SK-N-SH (cell line): ENCODE results near the gene FOXN4. TPM values are rescaled to one million over a fixed set of nuclear protein-coding genes. Genes with fewer than 3 reads are reported as not detected.

Experiments used
- CTCF ChIA-PET: fragments of 300-600, 350-600 bp; formaldehyde crosslinking; extraction: SDS; loops from one replicate; lab custom pipeline; 2021; lab: Yijun Ruan, JAX
- POLR2A ChIA-PET: fragments of 350-600 bp; sonication (Branson Sonifier 250); formaldehyde crosslinking; extraction: SDS; loops from one replicate; lab custom pipeline; 2020; ENCODE audit warnings: antibody characterized with exemption, inconsistent platforms; lab: Yijun Ruan, JAX
- DNase-seq: peaks from one replicate; pipeline ENCODE4 v3.0.0; 2012
- H2AFZ ChIP-seq: fragments of 200-600 bp; sonication (generic); 2 replicates; pipeline ENCODE4 v1.8.1; 2016; ENCODE audit warnings: antibody characterized with exemption, mild to moderate bottlenecking, low read depth
- H3F3A ChIP-seq: fragments of 200-600 bp; sonication (generic); replicated peaks from 2 replicates; pipeline ENCODE3; 2016; ENCODE audit warnings: antibody characterized with exemption, mild to moderate bottlenecking; ENCODE audit not compliant: insufficient read depth
- H3K27ac ChIP-seq, 2 experiments: fragments of 200-500 bp in 1 of 2; fragments of 200-600 bp in 1 of 2; sonication (Bioruptor generic) in 1 of 2; sonication (generic), shearing (Covaris generic) in 1 of 2; 2 replicates each; pipeline versions ENCODE4 v1.5.1 to v1.6.1; 2014 to 2016; ENCODE audit warnings: low read depth in 2 of 2, inconsistent platforms in 1 of 2, low read length in 1 of 2, mild to moderate bottlenecking in 1 of 2, mixed read lengths in 1 of 2
- H3K27me3 ChIP-seq: fragments of 200-600 bp; sonication (generic), shearing (Covaris generic); 2 replicates; pipeline ENCODE4 v1.6.1; 2016; ENCODE audit warnings: mixed run types; ENCODE audit not compliant: insufficient read depth
- H3K36me3 ChIP-seq, 2 experiments: fragments of 200-500 bp in 1 of 2; fragments of 200-600 bp in 1 of 2; sonication (Bioruptor generic) in 1 of 2; sonication (generic) in 1 of 2; replicated peaks in 1 of 2; 2 replicates each; pipeline versions ENCODE3 to v1.5.1; 2014 to 2016; ENCODE audit warnings: low read length in 1 of 2, mild to moderate bottlenecking in 1 of 2; ENCODE audit not compliant: insufficient read depth in 2 of 2, control insufficient read depth in 1 of 2
- H3K4me1 ChIP-seq, 2 experiments: fragments of 200-500 bp in 1 of 2; fragments of 200-600 bp in 1 of 2; sonication (Bioruptor generic) in 1 of 2; sonication (generic), shearing (Covaris generic) in 1 of 2; 2 replicates each; pipeline versions ENCODE4 v1.5.1 to v1.6.1; 2014 to 2016; ENCODE audit warnings: low read depth in 1 of 2, low read length in 1 of 2, mixed run types in 1 of 2; ENCODE audit not compliant: insufficient read depth in 2 of 2, control insufficient read depth in 1 of 2
- H3K4me2 ChIP-seq: fragments of 200-600 bp; sonication (generic), shearing (Covaris generic); 2 replicates; pipeline ENCODE4 v1.6.1; 2017; ENCODE audit warnings: mixed run types
- H3K4me3 ChIP-seq, 2 experiments: fragments of 200-500 bp in 1 of 2; fragments of 200-600 bp in 1 of 2; sonication (Bioruptor generic) in 1 of 2; sonication (generic), shearing (Covaris generic) in 1 of 2; 2 replicates each; pipeline versions ENCODE4 v1.5.1 to v1.8.1; 2014 to 2016; ENCODE audit warnings: low read depth in 2 of 2, inconsistent platforms in 1 of 2, low read length in 1 of 2, mild to moderate bottlenecking in 1 of 2, mixed read lengths in 1 of 2, moderate library complexity in 1 of 2
- H3K79me2 ChIP-seq: fragments of 200-600 bp; sonication (generic); 2 replicates; pipeline ENCODE4 v1.8.1; 2017; ENCODE audit warnings: mild to moderate bottlenecking; ENCODE audit not compliant: insufficient read depth
- H3K9ac ChIP-seq: fragments of 200-600 bp; sonication (generic); 2 replicates; pipeline ENCODE4 v1.6.1; 2017; ENCODE audit warnings: mixed run types
- H3K9me2 ChIP-seq: fragments of 200-600 bp; sonication (generic); 2 replicates; pipeline ENCODE4 v1.6.1; 2017; ENCODE audit warnings: mixed run types
- H3K9me3 ChIP-seq: fragments of 200-600 bp; sonication (generic); 2 replicates; pipeline ENCODE4 v1.6.1; 2017; ENCODE audit warnings: mixed run types, mild to moderate bottlenecking, moderate library complexity
- H4K20me1 ChIP-seq: fragments of 200-600 bp; sonication (generic); 2 replicates; pipeline ENCODE4 v1.6.1; 2017; ENCODE audit warnings: mild to moderate bottlenecking, mixed run types; ENCODE audit not compliant: insufficient read depth
- ELF1 ChIP-seq: IDR thresholded peaks from 2 replicates; pipeline ENCODE4 v1.4.0; 2012
- EP300 ChIP-seq, 2 experiments: IDR thresholded peaks; 2 replicates each; pipeline versions ENCODE4 v1.4.0 to v1.6.1; 2012; ENCODE audit warnings: borderline replicate concordance in 1 of 2, low read depth in 1 of 2, low read length in 1 of 2
- FOXJ3 ChIP-seq: sonication (generic); formaldehyde crosslinking; IDR thresholded peaks from 2 replicates; pipeline ENCODE4 v1.5.1; 2020; ENCODE audit warnings: mild to moderate bottlenecking, missing genetic modification reagents
- GABPA ChIP-seq: IDR thresholded peaks from 2 replicates; pipeline ENCODE4 v1.4.0; 2012; ENCODE audit warnings: low read depth, mild to moderate bottlenecking
- JUND ChIP-seq: IDR thresholded peaks from 2 replicates; pipeline ENCODE4 v1.4.0; 2012
- NFIC ChIP-seq: IDR thresholded peaks from 2 replicates; pipeline ENCODE4 v1.4.0; 2012; ENCODE audit warnings: borderline replicate concordance
- POLR2AphosphoS5 ChIP-seq: IDR thresholded peaks from 2 replicates; pipeline ENCODE4 v1.6.1; 2012; ENCODE audit warnings: low read depth, low read length
- REST ChIP-seq: IDR thresholded peaks from 2 replicates; pipeline ENCODE4 v1.6.1; 2012; ENCODE audit warnings: mild to moderate bottlenecking, low read depth, low read length, moderate library complexity
- RFX5 ChIP-seq: IDR thresholded peaks from 2 replicates; pipeline ENCODE4 v1.6.1; 2012; ENCODE audit warnings: mild to moderate bottlenecking, improper control_type of control experiment, low read length
- SIN3A ChIP-seq: IDR thresholded peaks from 2 replicates; pipeline ENCODE4 v1.6.1; 2012; ENCODE audit warnings: low read depth, mild to moderate bottlenecking, low read length, moderate library complexity, borderline replicate concordance
- SMC3 ChIP-seq: IDR thresholded peaks from 2 replicates; pipeline ENCODE4 v1.6.1; 2012; ENCODE audit warnings: low read depth, low read length, improper control_type of control experiment
- TAF1 ChIP-seq: IDR thresholded peaks from 2 replicates; pipeline ENCODE4 v1.6.1; 2012; ENCODE audit warnings: low read depth, mild to moderate bottlenecking, low read length, moderate library complexity, borderline replicate concordance
- TCF12 ChIP-seq: IDR thresholded peaks from 2 replicates; pipeline ENCODE4 v1.4.0; 2012
- USF1 ChIP-seq: IDR thresholded peaks from 2 replicates; pipeline ENCODE4 v1.4.0; 2012; ENCODE audit warnings: low read depth, borderline replicate concordance
- WGBS: methylation state at CpG from one replicate; pipeline ENCODE4 v1.1.6; 2017; ENCODE audit warnings: low lambda C conversion rate; 5-methylcytosine and 5-hydroxymethylcytosine counted together
- polyA plus RNA-seq, 3 experiments: library from polyadenylated mRNA; depleted of rRNA; stranded (reverse); fragments of >200 nt; gene quantifications; 2 replicates each; pipeline ENCODE4 v1.2.3, GENCODE V29; 2012
- TF ChIP-seq, protein P1 (sequence below): fragments of 200-600 bp; sonication (generic); IDR thresholded peaks from 2 replicates; pipeline ENCODE4 v1.6.1; 2017; ENCODE audit warnings: antibody characterized with exemption, mild to moderate bottlenecking, moderate library complexity
- TF ChIP-seq, protein P2 (sequence below): IDR thresholded peaks from 2 replicates; pipeline ENCODE4; 2012
- TF ChIP-seq, protein P3 (sequence below): IDR thresholded peaks from 2 replicates; pipeline ENCODE4 v1.4.0; 2012; ENCODE audit warnings: low read depth

The FOXN4 gene
- polyA plus RNA-seq, 1 of the 3 experiments (the other 2 are of a cell fraction) = 0.10 TPM

GRCh38 chr12:109286652-109287051 lies 22.4 kb downstream of the FOXN4 start:
- POLR2A ChIA-PET = no interaction called here

GRCh38 chr12:109286252-109286651 lies 22.8 kb downstream of the FOXN4 start:
- no peak overlapping the region for H2AFZ ChIP-seq
- H3K36me3 ChIP-seq = no peaks in the 10 kb centered on the region
- H4K20me1 ChIP-seq = no peaks in the 10 kb centered on the region
- ChIA-PET CTCF (interaction anchor here (0.8 to 1.0 kb wide), 2 partner anchors 22 to 39 kb away, joined by 3 read pairs; no protein-coding TSS in a partner anchor), POLR2A (no interaction called here)
- H3K79me2 ChIP-seq = no peaks in the 10 kb centered on the region
- no peak for DNase-seq
- no peak overlapping the region for H3K4me2 ChIP-seq
- no peaks in the 10 kb centered on the region for H3F3A ChIP-seq
- H3K4me1 ChIP-seq = peaks cover 0 to 8% of the 10 kb centered on the region in 2 experiments; a peak in 1 of 4 replicates
- no peaks in the 10 kb centered on the region for H3K9me3 ChIP-seq
- H3K4me3 ChIP-seq = no peak overlapping the region
- TF ChIP-seq TAF1 (no peak), JUND (no peak), ELF1 (no peak), USF1 (no peak), REST (no peak), RFX5 (no peak), SMC3 (no peak), SIN3A (no peak), POLR2AphosphoS5 (no peak), GABPA (no peak), EP300 (IDR thresholded peaks at IDR 0.05; ENCODE audit: borderline replicate concordance in 1 of 2, low read depth in 1 of 2, low read length in 1 of 2) (no peak)
- TF ChIP-seq, protein P1, sequence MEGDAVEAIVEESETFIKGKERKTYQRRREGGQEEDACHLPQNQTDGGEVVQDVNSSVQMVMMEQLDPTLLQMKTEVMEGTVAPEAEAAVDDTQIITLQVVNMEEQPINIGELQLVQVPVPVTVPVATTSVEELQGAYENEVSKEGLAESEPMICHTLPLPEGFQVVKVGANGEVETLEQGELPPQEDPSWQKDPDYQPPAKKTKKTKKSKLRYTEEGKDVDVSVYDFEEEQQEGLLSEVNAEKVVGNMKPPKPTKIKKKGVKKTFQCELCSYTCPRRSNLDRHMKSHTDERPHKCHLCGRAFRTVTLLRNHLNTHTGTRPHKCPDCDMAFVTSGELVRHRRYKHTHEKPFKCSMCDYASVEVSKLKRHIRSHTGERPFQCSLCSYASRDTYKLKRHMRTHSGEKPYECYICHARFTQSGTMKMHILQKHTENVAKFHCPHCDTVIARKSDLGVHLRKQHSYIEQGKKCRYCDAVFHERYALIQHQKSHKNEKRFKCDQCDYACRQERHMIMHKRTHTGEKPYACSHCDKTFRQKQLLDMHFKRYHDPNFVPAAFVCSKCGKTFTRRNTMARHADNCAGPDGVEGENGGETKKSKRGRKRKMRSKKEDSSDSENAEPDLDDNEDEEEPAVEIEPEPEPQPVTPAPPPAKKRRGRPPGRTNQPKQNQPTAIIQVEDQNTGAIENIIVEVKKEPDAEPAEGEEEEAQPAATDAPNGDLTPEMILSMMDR = no peak
- TF ChIP-seq, protein P2, sequence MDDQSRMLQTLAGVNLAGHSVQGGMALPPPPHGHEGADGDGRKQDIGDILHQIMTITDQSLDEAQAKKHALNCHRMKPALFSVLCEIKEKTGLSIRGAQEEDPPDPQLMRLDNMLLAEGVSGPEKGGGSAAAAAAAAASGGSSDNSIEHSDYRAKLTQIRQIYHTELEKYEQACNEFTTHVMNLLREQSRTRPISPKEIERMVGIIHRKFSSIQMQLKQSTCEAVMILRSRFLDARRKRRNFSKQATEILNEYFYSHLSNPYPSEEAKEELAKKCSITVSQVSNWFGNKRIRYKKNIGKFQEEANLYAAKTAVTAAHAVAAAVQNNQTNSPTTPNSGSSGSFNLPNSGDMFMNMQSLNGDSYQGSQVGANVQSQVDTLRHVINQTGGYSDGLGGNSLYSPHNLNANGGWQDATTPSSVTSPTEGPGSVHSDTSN = no peak
- TF ChIP-seq, protein P3, sequence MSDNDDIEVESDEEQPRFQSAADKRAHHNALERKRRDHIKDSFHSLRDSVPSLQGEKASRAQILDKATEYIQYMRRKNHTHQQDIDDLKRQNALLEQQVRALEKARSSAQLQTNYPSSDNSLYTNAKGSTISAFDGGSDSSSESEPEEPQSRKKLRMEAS = no peak
- no peak overlapping the region for H3K27ac ChIP-seq
- H3K27me3 ChIP-seq = no peaks in the 10 kb centered on the region
- H3K9me2 ChIP-seq = no peaks in the 10 kb centered on the region
- H3K9ac ChIP-seq = no peak overlapping the region

More at GRCh38 chr12:109286652-109287051, 22.4 kb downstream of the FOXN4 start:
- no peaks in the 10 kb centered on the region for H3K36me3 ChIP-seq
- no peak overlapping the region for H3K9ac ChIP-seq
- DNase-seq = no peak
- H4K20me1 ChIP-seq = no peaks in the 10 kb centered on the region
- H3K9me3 ChIP-seq = no peaks in the 10 kb centered on the region
- no peaks in the 10 kb centered on the region for H3K27me3 ChIP-seq
- H2AFZ ChIP-seq = no peak overlapping the region
- no peak overlapping the region for H3K4me2 ChIP-seq
- peaks cover 0 to 12% of the 10 kb centered on the region in 2 experiments; a peak in 1 of 4 replicates for H3K4me1 ChIP-seq
- CTCF ChIA-PET = interaction anchor here (0.8 to 1.0 kb wide), 2 partner anchors 22 to 39 kb away, joined by 3 read pairs; no protein-coding TSS in a partner anchor
- WGBS = 59% methylated on average over 3 of the region's 4 CpGs
- no peaks in the 10 kb centered on the region for H3K9me2 ChIP-seq
- TF ChIP-seq, protein P3 = no peak
- TF ChIP-seq GABPA (no peak), NFIC (no peak), SMC3 (no peak), FOXJ3 (CRISPR knock-in tag) (no peak), TCF12 (no peak), ELF1 (no peak)
- TF ChIP-seq, all 33 proteins: peak for 0
- Histone ChIP-seq H3K79me2 (no peaks in the 10 kb centered on the region), H3K27ac (no peak overlapping the region), H3F3A (no peaks in the 10 kb centered on the region), H3K4me3 (no peak overlapping the region)
